Nephron (organoid): ENCODE measurements around the gene C10orf143.
A peak's percentile ranks its signal among the peaks of the same experiment; 100 is the strongest.

Experiments
- H3K27ac Mint-ChIP-seq, 3 experiments: 2 replicates each; pipeline ENCODE4 v1.8.0; 2020; ENCODE audit warnings: mixed read lengths in 3 of 3, mild to moderate bottlenecking in 2 of 3, moderate library complexity in 1 of 3
- H3K27me3 Mint-ChIP-seq: 2 replicates; pipeline ENCODE4 v1.8.0; 2021; ENCODE audit warnings: low read depth, mild to moderate bottlenecking, moderate library complexity, mixed read lengths
- H3K36me3 Mint-ChIP-seq: 2 replicates; pipeline ENCODE4 v1.8.0; 2020; ENCODE audit warnings: low read depth, mixed read lengths
- H3K4me1 Mint-ChIP-seq: 2 replicates; pipeline ENCODE4 v1.8.0; 2020; ENCODE audit warnings: mixed read lengths
- H3K4me3 Mint-ChIP-seq, 3 experiments: 2 replicates each; pipeline ENCODE4 v1.8.0; 2020; ENCODE audit warnings: mild to moderate bottlenecking in 3 of 3, mixed read lengths in 3 of 3, moderate library complexity in 2 of 3
- H3K9me3 Mint-ChIP-seq: 2 replicates; pipeline ENCODE4 v1.8.0; 2020; ENCODE audit warnings: mixed read lengths
- TF ChIP-seq, protein P1 (sequence below), 3 experiments: fragments of 200-600 bp; sonication (generic); IDR thresholded peaks; one replicate each; pipeline ENCODE4 v1.5.0; 2021; ENCODE audit warnings: antibody characterized with exemption in 3 of 3; ENCODE audit not compliant: unreplicated experiment in 3 of 3

C10orf143 gene

DNA sequence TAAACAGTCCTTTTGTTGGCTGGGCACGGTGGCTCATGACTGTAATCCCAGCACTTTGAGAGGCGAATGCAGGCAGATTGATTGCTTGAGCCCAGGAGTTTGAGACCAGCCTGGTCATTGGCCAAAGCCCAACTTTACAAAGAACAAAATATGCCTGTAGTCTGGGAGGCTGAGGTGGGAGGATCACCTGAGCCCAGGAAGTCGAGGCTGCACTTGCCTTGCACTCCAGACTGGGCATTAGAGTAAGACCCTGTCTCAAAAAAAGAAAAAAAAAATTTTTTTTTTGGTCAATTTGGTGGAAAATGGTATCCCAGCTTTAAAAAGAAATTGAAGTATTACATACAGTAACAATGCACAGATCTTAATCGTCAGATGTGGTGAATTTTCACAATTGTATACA is 30.4 kb upstream of the C10orf143 start:
- Mint-ChIP-seq H3K36me3 (peaks cover 30% of the 10 kb centered on the region), H3K27me3 (no peaks in the 10 kb centered on the region), H3K4me1 (peaks cover 37% of the 10 kb centered on the region), H3K4me3 (no peak overlapping the region), H3K27ac (peak overlapping the region in 1 of 3 experiments; percentile 36), H3K9me3 (no peaks in the 10 kb centered on the region)
- TF ChIP-seq, protein P1, sequence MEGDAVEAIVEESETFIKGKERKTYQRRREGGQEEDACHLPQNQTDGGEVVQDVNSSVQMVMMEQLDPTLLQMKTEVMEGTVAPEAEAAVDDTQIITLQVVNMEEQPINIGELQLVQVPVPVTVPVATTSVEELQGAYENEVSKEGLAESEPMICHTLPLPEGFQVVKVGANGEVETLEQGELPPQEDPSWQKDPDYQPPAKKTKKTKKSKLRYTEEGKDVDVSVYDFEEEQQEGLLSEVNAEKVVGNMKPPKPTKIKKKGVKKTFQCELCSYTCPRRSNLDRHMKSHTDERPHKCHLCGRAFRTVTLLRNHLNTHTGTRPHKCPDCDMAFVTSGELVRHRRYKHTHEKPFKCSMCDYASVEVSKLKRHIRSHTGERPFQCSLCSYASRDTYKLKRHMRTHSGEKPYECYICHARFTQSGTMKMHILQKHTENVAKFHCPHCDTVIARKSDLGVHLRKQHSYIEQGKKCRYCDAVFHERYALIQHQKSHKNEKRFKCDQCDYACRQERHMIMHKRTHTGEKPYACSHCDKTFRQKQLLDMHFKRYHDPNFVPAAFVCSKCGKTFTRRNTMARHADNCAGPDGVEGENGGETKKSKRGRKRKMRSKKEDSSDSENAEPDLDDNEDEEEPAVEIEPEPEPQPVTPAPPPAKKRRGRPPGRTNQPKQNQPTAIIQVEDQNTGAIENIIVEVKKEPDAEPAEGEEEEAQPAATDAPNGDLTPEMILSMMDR (IDR thresholded peaks at IDR 0.05; ENCODE audit: unreplicated experiment in 3 of 3) = no peak

DNA sequence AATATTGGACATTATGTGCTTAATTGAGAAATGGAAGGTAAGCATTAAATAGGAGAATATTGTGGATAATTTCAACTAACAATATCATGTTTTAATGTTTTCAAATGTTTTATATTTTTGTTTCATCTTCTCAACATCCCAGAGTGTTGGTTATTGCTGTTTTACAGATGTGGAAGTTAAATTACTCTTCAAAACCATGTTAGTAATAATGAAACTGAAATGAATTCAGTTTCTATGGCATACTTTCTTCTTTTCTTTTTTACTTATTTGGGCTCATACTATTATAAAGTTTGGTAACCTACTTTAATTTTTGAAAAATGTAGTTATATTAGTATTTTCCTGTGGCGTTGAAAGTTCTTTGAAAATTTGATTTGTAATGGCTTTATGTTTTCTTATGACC is 29.8 kb upstream of the C10orf143 start:
- H3K9me3 Mint-ChIP-seq = no peaks in the 10 kb centered on the region
- TF ChIP-seq, protein P1 (IDR thresholded peaks at IDR 0.05; ENCODE audit: unreplicated experiment in 3 of 3) = no peak

DNA sequence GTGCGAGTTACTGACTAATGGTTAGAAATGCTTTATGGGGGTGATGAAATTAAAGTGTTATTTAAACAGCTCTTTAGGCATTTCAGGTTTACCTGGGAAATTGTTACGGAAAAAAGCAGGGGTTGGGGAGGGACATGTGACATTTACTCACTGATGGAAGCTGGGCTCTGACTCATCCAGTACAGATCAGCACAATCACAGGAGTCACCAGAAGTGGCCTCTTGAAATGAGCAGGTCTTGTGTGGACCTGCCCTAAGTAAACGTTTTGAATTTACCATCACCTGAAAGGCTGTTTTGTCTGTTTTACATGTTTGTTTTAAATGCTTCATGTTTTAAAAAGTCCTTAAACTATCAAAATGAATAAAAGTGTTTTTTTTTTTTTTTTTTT is 27.8 kb upstream of the C10orf143 start:
- H3K27ac Mint-ChIP-seq = peak overlapping the region in 1 of 3 experiments; percentile 31
- no peaks in the 10 kb centered on the region for H3K27me3 Mint-ChIP-seq
- peaks cover 37% of the 10 kb centered on the region for H3K4me1 Mint-ChIP-seq
- TF ChIP-seq, protein P1 (IDR thresholded peaks at IDR 0.05; ENCODE audit: unreplicated experiment in 3 of 3) = no peak
- peaks cover 23% of the 10 kb centered on the region for H3K36me3 Mint-ChIP-seq
- no peaks in the 10 kb centered on the region for H3K9me3 Mint-ChIP-seq
- H3K4me3 Mint-ChIP-seq = peak overlapping the region; percentile 87 to 98 (median 95)

More for the DNA sequence above, 29.8 kb upstream of the C10orf143 start:
- Mint-ChIP-seq H3K4me1 (peaks cover 37% of the 10 kb centered on the region), H3K27me3 (no peaks in the 10 kb centered on the region), H3K27ac (peak overlapping the region in 1 of 3 experiments; percentile 25), H3K4me3 (no peak overlapping the region), H3K36me3 (peaks cover 27% of the 10 kb centered on the region)

DNA sequence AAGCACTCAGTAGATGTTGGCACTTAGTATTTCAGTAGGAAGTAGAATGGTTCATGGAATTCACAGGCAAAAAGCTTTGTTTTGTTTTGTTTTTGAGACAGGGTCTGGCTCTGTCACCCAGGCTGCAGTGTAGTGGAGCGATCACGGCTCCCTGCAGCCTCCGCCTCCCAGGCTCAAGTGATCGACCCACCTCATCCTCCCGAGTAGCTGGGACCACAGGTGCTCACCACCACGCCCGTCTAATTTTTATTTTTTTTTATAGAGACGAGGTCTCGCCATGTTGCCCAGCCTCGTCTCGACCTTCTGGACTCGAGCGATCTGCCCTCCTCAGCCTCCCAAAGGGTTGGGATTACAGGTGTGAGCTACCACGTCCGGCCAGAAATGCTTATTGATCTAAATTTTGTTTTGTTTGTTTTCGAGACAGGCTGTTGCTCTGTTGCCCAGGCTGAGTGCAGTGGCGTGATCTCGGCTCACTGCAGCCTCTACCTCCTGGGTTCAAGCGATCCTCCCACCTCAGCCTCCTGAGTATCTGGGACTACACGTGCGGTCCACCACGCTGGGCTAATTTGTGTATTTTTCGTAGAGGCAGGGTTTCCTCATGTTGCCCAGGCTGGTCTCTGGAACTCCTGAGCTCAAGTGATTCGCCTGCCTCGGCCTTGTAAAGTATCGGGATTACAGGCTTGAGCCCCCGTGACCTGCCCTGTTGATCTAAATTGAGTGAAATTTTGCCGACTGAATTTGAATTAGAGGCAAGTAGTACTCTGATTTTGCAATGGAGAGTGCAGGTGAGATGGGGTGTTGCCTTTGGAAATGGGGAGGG is 27.2 kb upstream of the C10orf143 start:
- TF ChIP-seq, protein P1 (IDR thresholded peaks at IDR 0.05; ENCODE audit: unreplicated experiment in 3 of 3) = no peak
- Mint-ChIP-seq H3K4me1 (peaks cover 33% of the 10 kb centered on the region), H3K27me3 (no peaks in the 10 kb centered on the region), H3K36me3 (peaks cover 19% of the 10 kb centered on the region), H3K9me3 (no peaks in the 10 kb centered on the region), H3K4me3 (peak overlapping the region; percentile 87 to 98 (median 95)), H3K27ac (peak overlapping the region; percentile 88 to 95 (median 95))

DNA sequence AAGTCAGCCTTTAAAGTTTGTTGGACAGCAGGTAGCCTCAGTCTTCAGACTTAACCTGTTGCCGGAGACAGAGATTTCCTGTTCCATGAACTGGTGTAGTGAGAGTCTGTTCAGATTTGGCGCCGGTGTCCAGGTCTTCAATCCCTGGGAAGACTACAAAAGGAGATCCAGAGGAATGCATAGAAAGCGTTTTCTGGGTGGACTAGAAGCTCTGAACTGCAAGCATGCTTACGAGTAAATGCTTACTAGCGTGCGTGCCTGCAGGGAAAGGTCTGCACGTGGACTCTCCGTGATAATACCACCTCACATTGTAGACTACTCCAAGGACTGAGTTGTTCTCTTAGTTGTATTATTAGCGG is 26.4 kb upstream of the C10orf143 start:
- TF ChIP-seq, protein P1 (IDR thresholded peaks at IDR 0.05; ENCODE audit: unreplicated experiment in 3 of 3) = no peak
- no peaks in the 10 kb centered on the region for H3K27me3 Mint-ChIP-seq
- peaks cover 25% of the 10 kb centered on the region for H3K4me1 Mint-ChIP-seq
- H3K36me3 Mint-ChIP-seq = peaks cover 12% of the 10 kb centered on the region
- peak overlapping the region; percentile 87 to 98 (median 95) for H3K4me3 Mint-ChIP-seq
- peak overlapping the region; percentile 88 to 95 (median 95) for H3K27ac Mint-ChIP-seq
- H3K9me3 Mint-ChIP-seq = no peaks in the 10 kb centered on the region
